Activated T-cell treated with anti-CD3 and anti-CD28 coated beads, Interleukin-2, amount 50 U/mL, for 48 hours (primary cell): ENCODE measurements around the gene PAX2.
"Not testable (repeated sequence)": the region's sequence is repeated elsewhere in the genome, so short reads cannot be mapped to it uniquely, and the experiment has no call there.

ENCODE experiments used
- DNase-seq, 2 experiments: peaks; one replicate each; pipeline ENCODE4 v3.0.0-alpha.2; 2020

PAX2 gene

GRCh38 chr10:100744987-100745881, at the start of gene PAX2:
Gene PAX2 (plus strand): TSS chr10:100745582. CDS start chr10:100746261, 679 bp downstream.
- peak in 1 of 2 experiments; percentile 48 for DNase-seq

- no peak for DNase-seq
Measured at GRCh38 chr10:100696477-100696901, 48.9 kb upstream of the PAX2 start.

GRCh38 chr10:100697070-100697469, 48.3 kb upstream of the PAX2 start:
- no peak for DNase-seq

DNA sequence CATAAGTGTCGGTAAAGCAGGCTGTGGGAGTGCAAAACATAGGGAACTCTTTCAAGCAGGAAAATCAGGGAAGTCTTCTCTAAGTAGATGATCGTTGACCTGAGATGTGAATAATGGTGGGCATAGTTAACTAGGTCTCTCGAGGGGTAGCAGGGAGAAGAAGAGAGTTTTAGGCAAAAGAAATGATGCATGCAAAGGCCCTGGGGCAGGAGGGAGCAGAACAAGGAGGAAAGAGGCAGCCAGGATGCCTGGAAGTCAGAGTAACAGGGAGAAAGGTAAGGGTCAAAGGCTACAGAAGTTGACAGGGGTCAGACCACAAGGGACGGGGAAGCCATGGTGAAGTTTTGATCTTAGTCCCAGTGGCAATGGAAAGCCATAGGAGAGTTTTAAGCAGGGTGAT, 47.8 kb upstream of the PAX2 start:
- no peak for DNase-seq

- DNase-seq = not testable (repeated sequence)
Measured at GRCh38 chr10:100701704-100702103, 43.7 kb upstream of the PAX2 start.

- DNase-seq = no peak
Measured at GRCh38 chr10:100705139-100705538, 40.2 kb upstream of the PAX2 start.

- no peak for DNase-seq
Measured at GRCh38 chr10:100707261-100707848, 38.0 kb upstream of the PAX2 start.

DNA sequence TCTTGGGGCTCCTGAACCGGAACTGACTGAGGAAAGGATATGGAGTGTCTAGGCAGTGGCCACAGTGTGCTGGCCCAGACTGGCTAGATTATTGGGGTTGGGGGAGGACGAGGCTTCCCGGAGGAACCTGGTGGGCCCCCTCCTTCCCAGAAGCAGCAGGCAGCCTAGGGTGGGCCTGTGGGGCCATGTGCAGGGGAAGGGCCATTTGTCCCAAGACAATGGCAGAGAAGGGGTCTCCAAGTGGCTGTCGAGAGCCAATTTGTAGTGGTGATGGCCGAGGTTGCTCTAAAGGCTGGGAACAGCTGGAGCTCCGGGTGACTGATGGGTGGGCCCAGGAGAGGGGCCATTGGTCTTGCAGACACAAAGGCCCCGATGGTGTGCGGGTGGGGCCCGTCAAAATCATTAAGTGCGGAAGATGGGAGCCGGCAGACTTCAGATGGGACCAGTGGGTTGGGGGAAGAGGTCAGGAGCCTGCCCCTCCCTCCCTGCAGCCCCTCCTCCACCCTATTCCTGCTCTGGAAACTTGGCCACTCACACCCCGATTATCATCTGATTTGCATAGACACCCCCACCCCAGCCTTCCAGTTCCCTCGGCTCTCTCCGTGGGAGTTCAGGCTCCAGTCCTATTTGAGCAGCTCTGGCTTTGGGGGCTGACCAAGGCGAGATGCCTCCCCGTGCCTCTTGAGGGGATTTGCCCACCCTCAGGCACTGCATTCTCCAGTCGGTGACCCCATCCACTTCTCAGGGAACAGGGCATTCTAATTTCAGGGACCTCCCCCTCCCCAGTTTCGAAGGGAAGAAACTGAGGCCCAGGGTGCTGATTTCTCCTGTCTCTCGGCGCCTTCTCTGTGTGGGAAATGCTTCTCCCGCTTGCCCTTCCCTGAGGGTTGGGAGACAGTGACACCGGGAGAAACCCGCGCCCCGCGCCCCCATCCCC, 36.0 kb upstream of the PAX2 start:
- no peak for DNase-seq

GRCh38 chr10:100710151-100710871, 35.1 kb upstream of the PAX2 start:
- no peak for DNase-seq

DNA sequence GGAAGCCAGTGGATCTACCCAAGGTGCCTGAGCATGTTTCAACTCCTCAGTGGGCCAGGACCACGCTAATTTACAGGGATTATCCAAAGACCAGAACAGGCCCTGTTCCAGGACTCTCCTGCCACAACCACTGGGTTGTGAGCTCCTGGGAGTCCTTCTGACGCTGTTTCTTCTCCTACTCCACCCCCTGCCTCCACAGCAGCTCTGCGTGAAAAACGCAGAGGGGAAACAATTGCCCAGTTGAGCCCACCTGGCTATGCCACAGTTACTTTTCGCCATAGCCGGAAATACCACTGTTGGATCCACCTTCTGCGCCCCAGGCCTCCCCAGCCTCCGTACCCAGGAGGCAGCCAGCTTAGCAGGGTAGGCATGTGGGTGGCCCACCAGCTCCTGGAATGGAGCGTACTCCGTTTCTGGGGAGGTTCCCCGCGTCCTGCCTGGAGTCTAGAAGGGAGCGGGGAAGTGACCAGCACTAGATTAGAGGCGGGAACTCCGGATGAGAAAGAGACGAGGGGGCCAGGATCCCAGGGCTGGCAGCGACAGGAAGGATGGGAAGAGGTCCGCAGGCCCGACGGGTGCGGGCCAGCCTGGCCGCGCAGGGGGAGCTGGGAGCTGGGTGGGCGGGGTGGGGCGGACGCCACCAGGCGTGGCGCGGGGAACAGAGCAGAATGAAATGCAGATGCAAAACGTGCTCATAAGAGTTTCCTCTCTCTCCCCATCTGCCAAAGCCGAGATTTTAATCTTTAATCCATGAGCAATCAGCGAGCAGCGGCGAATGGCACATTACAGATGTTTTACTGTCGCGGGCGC, 32.1 kb upstream of the PAX2 start:
- no peak for DNase-seq

DNA sequence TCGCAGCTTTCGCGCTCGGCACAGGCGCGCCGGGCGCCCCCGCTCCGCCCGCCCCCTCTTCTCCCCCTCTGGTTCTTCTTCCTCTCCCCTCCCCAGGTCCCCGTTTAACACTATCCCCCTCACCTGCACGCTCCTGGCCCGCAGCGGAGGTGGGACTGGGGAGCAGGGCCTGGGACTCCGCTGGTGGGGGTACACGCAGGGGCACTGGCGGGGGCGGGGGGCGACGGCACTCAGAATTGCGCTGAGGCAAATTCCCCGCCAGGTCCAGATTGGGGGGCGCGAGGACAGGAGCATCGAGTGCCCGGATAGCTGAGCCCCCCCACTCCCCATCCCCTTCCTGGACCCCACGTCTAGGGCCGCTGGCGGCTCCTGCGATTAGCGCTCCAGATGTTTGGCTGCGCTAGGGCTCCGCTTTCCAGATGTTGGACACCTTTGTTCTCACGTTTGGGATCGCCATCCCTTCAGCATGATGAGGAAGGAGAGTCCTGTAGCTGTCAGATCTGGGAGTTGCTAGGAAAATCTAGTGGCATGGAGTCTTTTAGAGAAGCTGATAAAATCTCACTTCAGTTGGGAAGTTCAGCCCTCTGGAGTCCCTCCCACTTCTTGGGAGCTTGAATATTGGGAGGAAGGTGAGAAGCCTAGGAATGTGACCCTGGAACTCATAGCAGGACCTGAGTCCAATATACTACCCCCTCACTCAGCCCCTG, 31.4 kb upstream of the PAX2 start:
- DNase-seq = no peak

- DNase-seq = no peak
Measured at GRCh38 chr10:100714566-100714950, 30.8 kb upstream of the PAX2 start.

DNA sequence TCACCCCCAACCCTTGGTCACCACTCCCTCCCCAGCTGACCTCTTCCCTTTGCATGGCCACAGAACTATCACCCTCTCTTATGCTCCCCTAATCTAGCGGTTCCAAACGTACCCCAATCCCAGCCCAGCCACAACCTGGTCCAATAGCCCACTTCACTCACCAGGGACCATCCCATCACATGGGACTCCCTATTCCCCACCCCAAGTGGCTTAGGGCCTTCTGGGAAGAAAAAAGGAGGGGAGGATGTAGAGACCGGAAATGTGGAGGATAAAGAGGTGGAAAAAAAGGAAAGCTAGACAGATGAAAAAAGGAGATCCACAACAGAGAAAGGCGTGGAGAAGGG, 30.3 kb upstream of the PAX2 start:
- DNase-seq = no peak

- no peak for DNase-seq
Measured at GRCh38 chr10:100715445-100716385, 29.7 kb upstream of the PAX2 start.

DNA sequence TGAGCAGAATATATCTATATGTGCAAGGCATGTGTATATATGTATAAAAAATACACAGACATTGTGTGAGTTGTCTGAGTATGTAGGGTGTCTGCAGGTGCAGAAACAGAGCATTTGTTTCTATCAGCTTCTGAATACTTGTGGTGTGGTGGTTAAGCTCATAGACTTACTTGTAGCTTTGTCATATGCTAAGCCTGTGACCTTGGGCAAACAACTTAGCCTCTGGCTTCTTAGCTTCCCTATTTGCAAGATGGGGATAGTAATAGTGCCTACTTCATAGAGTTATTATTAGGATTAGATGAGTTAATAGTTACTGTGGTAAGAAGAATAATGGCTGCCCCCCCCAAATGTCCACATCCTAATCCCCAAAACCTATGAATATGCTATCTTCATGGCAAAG, 28.2 kb upstream of the PAX2 start:
- no peak for DNase-seq

GRCh38 chr10:100718197-100718742, 27.1 kb upstream of the PAX2 start:
- no peak for DNase-seq

DNA sequence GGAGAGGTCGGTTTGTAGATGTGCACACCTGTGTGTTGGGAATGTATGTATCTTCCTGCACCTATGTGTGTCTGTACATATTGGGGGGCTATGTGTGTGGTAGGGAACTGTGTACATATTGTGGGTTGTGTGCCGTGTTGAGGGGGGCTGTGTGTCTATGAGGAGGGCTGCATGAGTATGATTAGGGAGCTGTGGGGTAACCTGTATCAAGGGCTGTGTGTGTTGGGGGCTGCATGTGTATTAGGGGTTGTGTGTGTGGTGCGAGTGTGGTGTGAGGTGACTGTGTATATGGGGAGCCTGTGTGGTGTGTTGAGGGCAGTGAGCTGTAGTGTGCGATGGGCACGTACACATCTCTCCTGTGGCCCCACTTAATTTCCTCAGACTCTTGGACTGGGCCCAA, 22.2 kb upstream of the PAX2 start:
- no peak for DNase-seq

DNA sequence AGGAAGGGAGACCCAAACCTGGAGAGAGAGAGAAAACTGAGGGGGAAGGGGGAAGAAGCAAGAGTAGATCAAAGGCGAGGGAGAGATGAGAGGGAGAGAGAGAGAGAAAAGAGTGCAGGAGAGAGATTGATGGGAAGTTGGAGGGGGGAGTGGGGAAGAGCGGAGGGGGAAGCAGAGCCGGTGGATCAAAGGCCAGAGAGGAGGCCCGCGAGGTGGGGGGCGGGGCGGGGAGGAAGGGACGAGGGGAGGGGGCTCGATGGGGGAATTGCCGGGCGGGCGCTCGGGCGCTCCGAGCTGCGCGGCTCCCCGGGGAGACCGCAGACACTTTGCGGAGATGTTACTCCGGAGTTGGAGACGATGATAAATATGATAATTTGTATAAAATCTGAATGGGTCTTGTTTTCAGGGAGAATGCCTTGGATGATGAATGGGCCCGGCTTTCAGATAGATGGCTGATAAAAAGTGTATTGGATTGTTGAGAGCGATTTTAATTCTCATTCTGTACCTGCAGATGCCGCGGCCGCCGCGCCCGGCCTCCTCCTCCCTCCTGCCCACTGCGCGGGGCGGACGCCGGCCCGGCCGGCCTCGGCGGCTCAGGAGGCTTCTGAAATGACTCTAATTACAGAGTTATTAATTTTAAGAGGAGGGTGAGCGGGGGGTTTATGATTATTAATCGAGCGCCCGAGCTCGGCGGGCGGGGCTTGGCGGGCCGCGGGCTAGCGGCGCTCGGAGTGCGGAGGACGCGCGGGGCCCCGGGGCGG, 21.4 kb upstream of the PAX2 start:
- DNase-seq = no peak

DNA sequence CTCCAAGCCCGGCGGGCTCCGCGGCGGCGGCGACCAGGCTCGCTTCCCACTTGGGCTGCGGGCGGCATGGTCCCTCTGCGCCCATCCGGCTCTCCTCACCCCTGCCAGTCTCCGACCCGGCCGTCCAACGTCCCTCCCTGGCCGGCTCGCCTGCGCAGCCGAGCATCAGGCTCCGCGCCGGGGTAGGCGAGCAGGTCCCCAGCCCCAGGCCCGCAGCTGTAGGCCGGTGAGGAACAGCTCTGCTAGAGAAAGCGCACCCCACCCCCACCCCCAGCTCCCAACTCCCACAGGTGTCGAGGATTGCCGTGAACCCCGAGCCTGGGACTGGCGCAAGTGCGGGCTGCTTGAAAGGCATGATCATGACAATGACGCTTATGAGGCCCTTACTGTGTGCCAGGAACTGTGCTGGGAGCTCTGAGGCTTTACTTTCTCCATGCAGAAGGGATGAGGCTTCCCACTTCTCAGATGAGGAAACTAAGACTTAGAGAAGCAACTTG, 20.8 kb upstream of the PAX2 start:
- DNase-seq = no peak
